ENCODE results near the gene GRK5.

DNA sequence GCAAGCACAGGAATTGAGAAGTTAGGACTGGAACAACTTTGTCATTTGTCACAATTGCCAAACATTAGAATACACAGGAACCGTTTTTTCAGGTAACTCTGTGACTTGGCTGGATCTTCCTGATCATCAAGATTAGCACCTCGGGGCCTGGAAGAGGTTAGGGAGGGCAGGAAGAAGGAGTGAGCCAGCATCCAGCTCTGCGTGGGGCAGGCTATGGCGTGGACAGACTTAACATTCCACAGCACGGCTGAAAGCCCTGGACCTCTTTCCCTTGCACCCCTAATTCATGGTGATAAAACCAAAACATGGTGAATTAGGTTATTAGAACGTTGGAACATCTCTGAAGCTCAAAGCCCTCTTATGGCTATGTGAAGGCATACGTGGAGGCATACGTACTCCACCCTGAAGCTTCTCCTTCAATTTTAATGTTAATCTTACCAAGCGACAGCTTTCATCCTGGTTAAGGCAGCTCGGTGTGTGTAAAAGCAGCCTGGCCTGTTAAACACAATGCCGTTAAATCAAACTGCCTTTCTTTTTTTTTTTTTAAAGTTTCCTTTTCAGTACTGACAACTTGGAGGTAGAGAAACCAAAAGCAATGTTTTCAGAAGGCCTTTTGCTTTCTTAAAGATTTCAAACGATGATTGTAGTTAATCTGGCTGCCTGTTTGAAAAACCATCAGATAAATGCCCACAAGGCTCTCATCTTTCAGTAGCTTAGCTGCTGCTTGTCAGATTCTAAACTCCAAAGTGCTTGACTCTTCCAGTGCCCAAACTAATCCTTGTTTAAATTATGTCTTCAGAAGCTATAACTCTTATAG, 4.5 kb downstream of the GRK5 start:
- TF ChIP-seq POLR2A (IDR thresholded peaks at IDR 0.05) (no peak), CTCF (IDR thresholded peaks at IDR 0.05) (no peak)

Data from Peyer's patch (tissue), 4 donors.